NCI-H446 (cell line): ENCODE results near the gene UNC79.

Source experiments
- DNase-seq, 2 experiments: peaks; one replicate each; lab custom pipeline; 2025; lab: John Stamatoyannopoulos, UW

The UNC79 gene

DNA sequence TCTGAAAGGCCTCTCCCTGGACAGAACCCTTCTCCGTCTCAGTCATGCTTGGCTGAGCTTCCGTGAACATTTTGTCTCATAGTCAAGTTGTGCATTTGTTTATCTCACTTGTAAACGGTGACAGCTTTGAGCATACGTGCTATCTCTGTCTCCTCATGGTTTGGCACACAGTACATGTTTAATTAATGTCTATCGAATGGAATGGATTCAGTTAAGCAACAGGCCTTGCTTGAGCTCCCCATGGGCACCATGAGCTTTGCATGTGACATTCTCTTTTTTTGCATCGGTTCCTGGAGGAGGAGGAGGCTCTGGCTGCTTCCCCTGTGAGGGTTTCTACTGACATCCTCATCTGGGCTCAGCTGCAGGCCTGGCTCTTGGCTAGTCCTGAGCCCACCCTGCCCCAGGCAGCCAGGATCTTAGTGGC is 277.6 kb downstream of the UNC79 start:
- no peak for DNase-seq

DNA sequence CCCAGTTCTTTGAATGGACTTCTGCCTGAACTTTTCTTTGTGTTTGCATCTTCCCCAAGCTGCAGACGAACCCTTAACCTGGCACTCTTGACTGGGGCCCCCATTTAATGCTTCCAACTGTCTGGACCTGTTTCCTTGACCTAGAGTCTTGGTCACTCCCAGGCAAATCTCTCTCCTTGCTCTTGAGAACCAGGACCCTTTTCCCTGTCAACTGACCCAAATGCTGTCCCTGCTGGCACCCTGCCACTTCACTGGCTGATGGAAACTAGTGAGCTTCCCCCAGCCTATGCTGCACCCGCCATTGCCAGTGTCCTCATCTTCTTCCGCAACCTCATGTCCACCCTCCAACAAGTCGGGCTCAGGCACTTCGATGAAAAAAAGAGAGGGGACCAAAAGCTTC is 278.1 kb downstream of the UNC79 start:
- DNase-seq, result no peak

DNA sequence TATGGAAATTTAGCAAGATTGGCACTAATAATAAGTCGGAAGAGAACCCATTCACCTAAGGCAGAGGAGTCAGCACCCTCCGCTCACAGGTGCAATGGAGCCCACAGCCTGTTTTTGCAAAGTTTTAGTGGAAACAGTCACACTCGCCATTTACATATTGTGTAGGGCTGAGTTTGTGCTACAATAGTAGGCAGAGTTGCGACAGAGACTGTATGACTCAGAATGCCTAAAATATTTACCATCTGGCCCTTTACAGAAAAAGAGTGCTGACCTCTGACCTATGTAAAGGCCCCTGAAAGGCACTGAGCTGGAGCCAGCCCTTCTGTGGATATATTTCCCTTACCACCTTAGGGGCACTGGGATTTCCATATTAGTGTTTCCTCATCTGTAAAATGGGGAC is 278.5 kb downstream of the UNC79 start:
- DNase-seq, result no peak

DNA sequence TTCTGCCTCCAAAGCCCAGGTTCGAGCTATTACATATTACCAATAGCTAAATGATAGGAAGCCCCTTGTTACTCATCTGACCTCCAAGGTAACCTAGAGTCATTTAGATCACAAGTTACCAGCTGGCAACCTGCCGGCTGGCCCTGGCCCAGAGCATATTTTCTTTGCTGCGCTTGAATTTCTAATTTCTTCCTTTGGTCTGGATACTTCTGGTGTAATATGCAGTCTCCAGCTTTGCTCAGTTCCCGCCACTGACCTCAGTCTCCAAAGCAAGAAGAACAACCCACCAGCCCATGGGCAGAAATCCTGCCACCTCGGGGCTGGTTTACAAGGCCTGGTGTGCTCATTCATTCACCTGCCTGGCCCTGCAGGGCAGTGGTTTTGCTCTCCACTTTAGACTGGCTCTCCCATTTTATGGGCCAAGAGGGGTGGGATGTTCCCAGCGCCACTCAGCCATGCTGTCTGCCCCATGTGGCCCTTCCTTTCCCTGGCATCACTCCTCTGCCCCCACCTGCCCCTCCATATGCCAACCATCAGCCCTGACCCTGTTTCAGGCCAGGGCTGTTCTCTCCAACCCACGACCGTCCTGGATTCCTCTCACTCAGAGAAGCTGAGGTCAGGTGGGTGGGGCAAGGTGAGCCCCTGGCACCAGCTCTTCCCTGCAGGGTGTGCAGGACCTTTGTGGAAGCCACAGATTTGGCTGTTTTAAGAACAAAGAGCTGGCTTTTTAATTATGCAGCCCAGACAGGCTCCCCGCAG is 281.5 kb downstream of the UNC79 start:
- DNase-seq, result peak in 1 of 2 experiments; percentile 38

DNA sequence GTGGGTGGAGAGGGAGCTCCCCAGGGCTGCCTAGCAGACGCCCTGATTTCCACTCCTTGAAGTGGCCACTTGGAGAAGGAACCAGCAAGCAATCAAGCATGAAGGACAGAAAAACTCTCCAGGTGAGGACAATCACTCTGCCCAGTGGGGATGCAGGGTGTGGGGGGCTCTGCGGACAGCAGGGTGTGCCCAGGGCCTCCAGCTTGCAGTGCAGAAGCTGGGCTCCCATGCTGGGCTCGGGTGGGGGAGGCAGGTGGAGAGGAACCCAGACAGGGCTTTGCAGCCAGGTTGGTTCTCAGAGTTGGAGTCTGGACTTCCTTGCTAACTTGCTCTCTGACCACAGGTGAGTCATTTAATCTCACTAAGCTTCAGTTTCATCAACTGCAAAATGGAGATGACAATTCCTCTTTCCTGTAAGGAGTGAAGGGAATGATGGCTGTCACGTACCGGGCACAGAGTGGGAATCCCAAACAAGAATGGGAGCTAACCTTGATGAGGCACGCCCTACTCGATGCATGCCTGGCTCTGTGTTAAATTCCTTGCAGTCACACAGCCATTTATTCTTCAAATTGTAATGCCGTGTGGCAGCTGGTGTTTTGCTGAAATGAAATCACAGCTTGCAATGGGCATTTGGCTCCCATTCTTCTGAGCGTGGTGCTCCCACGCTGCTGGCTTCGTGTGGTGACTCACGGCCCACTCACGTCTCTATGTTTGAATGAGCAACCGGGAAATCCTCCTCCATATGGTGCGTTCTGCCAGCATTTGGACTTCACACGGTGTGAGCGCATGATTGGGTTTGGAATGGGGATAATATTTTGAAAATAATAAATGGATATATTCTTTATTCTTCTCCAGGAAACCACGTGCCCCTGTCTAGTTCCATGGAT is 282.3 kb downstream of the UNC79 start:
- peak in 1 of 2 experiments; percentile 85 for DNase-seq

DNA sequence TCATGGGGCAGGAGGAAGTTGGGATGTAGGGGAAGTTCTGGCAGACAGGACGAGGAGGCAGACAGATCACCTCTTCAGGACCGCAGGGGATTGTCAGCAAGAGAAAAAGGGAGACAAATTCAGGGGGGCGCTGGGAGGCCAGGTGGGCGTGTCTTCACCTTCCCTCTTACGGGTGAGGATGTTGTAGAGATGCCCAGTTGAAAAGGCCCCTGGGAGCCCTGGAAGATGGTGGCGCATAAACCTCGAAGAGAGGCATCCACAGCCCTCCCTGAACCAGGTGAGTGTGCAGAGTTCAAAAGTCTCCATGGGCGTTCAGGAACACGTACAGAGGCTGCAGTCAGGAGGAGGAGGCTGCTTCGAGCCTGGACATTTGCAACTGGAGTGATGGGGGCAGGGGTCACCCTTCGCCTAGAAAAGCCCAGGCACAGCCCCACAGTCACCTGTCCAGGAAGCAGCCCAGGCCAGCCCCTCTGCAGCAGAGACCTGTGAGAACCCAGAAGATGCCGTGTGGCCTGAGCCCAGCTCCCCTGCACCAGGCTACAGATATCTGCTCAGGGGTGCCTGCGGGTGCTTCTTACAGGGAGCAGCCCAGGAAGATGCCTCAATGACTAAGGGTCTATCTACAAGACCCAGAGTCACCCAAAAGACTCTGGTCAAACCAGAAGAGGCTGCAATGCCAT is 283.1 kb downstream of the UNC79 start:
- DNase-seq, result no peak

DNA sequence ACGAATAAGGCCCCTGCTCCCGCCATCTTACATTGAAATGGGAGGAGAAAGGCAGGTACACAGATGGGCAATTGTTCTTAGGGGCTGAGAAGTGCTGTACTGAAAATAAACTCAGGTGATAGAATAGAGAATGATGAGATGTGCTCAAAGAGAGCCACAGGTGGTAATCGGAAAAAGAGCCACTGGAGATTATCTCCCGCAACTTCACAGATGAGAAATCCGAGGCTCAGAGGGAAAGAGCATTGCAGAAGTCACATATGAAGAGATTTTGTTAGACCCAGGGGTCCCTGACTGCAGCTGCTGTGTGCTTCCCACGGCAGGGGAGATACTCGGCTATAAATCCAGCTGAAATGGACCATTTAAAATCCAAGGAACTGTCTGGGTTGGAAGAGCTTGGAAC is 283.9 kb downstream of the UNC79 start:
- DNase-seq, result no peak

DNA sequence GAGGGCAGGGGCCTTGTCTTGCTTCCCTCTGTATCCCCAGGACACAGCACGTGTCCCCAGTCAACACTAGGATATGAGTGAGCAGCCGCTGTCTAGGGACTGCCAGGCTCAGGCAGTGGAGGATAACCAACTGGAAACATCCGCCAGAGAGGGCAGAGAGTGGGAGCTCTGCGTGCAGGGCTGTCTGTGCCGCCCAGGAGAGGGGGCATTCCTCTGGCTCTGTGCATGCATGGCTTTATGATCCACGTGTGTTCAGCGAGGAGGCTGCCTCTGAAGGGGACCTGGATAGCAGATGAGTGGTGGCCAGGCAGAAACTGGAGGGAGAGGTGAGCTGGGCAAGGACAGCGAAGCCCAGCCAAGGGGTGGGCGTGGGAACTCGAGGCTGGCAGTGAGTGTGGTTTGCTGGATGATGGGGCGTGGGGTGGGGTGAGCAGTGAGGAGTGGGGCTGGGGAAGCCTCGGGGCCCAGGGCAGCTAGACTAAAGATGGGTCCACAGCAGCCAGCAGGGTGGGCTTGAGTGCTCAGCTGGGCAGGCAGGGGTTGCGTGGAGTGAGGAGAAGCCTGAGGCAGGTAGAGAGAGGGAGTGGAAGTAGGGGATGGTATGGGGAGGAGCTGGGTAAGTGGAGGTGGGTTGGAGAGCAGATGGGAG is 284.7 kb downstream of the UNC79 start:
- DNase-seq, result no peak

DNA sequence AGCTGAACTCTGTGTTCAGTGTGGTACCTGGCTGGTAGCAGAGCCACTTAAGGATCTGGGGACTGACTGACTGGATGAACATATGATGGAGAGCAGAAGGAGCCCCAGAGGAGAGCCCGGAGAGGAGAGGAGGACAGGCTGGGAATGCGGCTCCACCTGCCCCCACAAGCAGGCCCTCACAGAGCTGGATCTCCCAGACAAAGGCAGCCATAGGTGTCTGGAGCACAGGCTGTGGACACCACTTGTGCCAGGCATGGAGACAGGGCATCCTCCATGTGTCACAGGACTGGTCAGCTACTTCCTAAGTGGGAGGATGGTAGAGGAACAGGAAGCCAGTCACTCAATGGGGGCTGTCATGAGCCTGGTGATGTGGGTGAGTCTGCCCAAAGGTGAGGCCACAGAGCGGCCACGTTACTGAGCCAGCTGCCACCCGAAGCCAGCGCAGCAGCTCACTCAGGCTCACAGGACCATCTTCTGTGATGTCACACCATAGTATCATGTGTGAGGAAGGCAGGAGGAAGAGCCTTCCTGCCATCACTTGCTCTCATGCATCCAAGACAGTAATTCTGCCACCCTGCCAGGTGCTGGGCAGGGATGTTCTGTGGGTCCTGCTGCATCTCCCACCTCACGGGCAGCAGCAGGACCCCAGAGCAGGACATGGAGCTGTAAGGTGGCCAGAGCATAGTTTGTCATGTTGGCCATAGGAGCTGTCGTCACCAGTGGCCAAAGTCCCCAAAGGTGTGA is 285.4 kb downstream of the UNC79 start:
- no peak for DNase-seq

DNA sequence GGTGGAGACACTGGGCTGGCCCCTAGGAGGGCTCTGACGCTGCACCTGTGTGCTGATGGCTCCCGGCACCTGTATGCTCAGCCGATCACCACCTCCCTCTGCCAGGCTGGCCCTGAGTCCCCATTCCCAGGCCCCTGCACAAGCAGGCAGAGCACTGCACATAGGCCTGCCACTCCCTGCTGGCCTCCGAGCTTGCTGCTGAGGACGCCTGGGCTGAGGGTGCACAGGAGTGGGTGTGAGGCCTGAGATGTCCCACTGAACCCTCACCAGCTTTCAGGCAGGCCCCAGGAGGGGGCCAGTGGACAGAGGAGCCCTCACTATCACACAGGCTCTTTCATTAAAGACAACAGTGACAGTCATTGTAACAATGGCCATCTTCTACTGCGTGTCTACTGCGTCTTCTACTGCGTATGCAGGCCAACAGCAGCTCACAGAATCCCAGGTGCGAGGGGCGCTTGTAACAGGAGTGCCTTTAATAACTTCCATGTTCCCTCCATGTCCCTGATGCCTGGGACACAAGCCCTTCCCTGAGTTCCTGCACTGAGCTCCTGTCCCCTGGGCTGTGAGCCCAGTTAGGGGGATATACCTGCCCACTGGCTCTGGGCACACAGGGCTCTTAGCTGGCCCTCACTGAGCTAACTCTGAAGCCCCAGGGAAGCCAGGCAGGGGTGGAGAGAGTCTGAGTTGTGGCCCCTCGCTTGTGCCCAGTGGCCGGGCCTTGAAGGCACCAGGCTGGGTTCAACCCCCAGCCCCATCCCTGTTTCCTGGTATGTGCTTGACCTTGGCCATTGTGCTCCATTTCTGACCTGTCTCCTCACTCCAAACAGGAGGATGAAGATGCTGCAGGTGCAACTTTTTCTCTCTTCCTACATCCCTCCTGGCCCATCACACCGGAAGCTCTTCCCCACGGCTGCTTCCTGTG is 286.3 kb downstream of the UNC79 start:
- DNase-seq, result no peak

DNA sequence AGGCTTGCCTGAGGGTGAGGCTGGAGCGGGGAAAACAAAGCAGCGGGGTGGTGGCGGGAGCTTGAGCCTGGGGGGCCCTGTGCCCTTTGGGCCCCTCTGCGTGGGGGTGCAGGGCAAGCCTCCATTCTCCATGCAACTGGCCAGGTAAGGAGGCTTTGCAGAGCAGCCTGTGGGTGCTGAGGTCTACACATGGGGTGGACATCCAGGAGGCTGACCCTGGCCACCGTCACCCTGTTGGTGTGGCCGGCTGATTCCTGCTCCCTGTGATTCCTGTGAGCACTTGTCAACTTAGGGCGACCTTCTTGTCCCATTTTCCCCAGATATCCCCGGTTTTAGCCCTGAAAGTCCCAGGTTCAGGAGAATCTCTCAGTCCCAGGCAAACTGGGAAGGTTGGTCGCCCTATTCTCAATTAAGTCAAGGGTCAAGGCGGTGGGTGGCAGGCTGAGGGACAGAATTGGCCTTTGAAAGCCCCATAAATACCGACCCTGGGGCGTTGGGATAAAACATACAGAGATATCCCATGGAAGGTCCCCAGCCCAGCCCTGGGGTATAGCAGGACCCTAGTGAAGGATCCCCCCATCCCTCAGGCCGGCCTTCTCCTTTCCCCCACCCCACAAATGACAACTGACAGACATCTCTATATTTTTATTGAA is 287.1 kb downstream of the UNC79 start:
- no peak for DNase-seq

DNA sequence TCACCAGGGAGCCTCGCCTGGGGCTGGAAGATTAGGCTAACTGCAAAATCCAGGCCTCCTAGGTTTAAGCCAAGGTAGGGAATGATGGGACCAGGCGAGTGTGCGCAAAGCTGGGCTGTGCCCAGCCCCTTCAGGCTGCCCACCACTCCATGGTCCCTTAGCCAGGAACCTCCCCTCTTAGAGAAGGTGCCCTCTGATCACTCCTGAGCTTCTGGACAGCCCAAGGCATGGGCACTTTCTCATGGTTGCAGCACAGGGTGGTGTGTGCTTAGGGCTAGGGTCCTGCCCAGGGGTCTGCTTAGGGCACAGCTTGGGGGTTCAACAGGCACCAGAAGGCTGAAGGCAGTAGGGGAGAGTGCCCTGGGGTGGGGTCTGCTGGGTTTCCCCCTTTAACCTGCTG is 288.5 kb downstream of the UNC79 start:
- DNase-seq, result no peak

DNA sequence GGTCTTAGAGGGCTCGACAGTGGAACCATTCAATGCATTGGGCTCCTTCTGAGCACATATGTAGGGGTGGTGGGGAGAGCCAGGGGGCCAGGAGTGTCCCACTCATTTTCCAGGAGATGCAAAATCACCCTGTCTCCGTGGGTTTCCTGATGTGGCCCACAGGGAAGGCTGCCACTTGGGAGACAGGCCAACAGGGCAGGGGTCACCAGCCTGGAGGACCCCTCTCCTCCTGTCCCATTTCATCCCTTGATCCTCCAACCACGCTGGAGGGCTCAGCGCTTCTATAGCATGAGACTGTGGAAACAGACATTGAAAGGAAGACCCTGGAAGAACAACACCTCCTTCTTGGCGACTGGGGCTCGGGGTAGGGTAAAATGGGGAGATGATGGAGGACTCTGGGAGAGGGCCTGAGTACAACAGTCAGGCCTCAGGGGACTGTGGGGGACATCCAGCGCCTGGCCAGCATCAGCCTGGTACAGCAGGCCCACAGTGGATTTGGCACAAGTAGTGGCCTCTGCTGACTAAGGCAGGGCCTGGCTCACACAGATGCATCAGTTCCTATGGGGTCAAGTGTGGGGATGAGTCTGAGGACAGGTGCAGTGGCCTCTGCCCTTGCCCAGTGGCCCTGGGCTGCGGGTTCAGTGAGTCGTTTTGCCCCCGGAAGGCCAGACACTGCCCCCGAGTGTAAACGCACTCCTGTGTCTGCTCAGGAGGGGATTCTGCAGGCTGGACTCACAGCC is 289.5 kb downstream of the UNC79 start:
- no peak for DNase-seq

DNA sequence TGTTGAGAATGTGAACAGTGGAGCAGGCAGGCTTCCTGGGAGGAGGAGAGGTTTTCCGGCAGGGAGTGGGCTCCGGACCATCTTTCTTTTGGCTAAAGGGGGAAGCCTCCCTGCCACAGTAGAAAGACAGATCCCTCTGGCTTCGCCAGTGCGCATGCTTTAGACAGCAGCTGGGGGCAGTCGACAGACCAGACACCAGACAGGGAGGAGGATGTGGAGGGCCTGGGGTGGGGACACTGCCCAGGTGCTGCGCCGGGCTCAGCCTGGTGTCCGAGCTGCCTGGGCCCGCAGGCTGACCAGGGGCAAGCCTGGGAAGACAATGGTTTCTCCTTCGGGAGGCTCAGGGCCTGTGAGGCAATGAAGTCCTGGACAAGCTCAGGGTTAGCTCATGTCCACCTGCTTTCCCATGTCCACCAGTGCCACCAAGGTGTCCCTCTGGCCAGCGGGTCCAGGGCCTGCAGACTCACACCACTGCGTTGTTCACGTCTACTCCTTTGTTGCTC is 290.3 kb downstream of the UNC79 start:
- DNase-seq, result no peak

DNA sequence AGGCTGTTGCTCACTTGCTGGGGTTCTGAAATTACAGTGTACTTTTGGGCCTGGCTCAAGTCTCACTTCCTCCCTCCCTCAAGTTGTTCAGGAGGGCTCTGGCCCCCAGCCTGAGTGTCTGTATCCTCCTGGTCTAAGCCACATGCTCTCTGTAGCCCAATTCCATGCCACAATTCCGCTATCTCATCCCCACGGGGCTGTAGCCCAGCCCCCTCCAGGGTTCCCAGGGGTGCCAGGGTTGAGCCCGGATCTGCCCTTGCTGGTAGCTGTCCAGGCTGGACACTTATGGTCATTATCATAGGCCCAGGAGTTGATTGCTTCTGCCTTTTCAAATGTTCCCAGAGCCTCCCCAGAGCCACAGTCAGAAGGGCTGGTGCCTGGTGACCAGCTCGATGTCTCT is 292.3 kb downstream of the UNC79 start:
- no peak for DNase-seq

DNA sequence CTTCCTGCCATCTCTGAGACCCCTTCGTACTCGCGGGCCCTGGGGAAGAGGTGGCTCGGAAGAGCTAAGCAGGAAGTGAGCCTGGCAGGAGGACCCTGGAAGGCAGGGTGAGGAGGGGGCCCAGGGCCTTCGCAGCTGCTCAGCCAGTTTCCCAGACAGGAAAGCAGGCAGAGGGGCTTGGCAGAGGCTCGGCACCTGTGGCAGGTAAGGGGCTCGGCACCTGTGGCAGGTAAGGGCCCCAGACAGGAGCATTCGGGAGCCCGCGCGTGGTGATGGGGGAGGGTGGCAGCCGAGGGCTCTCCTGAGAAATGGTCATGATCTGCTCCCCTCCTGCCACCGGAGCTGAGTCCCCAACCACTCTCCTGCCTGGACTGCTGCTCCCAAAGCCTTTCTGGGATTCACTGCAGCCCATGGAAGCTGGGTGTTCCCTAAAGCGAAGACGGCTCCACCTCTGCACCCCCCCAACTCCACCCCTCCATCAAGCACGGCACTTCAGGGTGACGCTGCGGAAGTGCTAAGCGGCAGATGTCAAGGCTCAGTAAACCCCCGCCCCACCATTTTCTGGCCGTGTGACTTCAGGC is 294.4 kb downstream of the UNC79 start:
- DNase-seq, result no peak

DNA sequence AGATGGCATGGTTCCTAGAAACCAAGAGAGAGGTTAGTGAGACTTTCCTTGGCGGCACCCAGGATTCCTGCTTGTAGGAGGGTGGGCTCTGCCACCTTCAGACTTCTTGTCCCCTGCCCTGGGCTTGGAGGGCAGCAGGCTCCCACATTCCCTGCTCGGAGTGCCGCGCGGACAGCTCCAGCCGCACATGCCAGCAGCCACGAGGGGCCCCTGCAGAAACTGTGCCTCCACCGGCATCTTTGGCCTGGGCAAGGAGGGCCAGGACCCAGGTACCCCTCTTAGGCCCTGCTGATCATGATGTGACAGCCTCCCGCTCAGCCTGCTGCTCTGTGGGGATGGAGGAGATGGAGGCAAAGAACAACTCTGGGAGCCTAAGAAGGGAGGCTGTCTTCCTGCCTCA is 295.3 kb downstream of the UNC79 start:
- no peak for DNase-seq

DNA sequence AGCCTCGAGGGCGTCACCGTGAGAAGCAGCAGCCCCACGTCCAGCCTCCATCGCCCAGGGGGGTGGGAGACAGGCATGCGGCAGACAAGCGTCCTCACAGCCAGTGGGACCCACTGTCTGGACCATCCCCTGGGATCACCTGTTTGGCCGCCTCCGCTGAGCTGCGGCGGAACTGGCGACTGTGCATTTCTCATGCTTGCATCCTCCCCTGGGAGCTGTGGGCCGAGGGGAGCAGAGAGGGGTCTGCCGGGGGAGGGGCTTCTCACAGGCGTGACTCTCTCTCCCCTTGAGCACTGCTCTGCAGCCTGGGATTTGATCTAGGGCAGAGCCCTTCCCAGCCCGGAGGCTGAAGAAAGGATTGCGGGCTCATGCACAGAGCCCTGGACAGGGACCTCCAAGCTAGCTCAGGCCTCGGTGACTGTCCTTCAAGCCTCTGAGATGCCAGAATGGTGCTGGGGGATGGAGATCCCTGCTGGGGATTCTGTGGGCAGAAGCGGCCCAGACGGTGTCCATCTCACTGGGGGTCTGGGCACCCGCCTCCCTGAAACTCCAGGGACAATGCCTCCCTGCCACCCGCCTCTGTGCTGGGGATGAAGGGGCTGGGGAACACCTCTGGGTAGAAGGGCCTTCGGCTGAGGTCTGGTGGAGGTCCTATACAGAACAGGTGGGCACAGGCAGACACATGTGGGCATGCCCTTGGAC is 296.5 kb downstream of the UNC79 start:
- no peak for DNase-seq
